Left lung (tissue), 10 donors: ENCODE measurements around the gene SLC39A2. TPM values are rescaled to one million over a fixed set of nuclear protein-coding genes. Genes with fewer than 3 reads are reported as not detected.

Experiments
- ATAC-seq: fragments of 200-7000 bp; cut with Tn5 transposase; one replicate; pipeline ENCODE4 v1.9.1; 2020; ENCODE audit warnings: moderate library complexity
- DNase-seq, 4 donors: peaks; one replicate each; pipeline ENCODE4 v3.0.0-alpha.2; 2013 to 2020
- H3K27ac ChIP-seq, 2 donors: fragments of 200-600 bp; sonication (generic) in 1 of 2; one replicate each; pipeline versions ENCODE4 v1.5.0 to v1.8.0; 2020 to 2021
- H3K27me3 ChIP-seq, 2 donors: fragments of 200-600 bp; sonication (generic) in 1 of 2; one replicate each; pipeline versions ENCODE4 v1.5.0 to v1.8.0; 2020 to 2021
- H3K36me3 ChIP-seq, 2 donors: fragments of 200-600 bp; sonication (generic) in 1 of 2; one replicate each; pipeline versions ENCODE4 v1.5.0 to v1.8.0; 2020 to 2021
- H3K4me1 ChIP-seq, 2 donors: fragments of 200-600 bp; one replicate each; pipeline ENCODE4 v1.8.0; 2021
- H3K4me3 ChIP-seq, 2 donors: fragments of 200-600 bp; sonication (generic) in 1 of 2; one replicate each; pipeline versions ENCODE4 v1.5.0 to v1.8.0; 2020 to 2021; ENCODE audit warnings: mild to moderate bottlenecking in 1 of 2
- H3K9me3 ChIP-seq, 2 donors: fragments of 200-600 bp; sonication (generic) in 1 of 2; one replicate each; pipeline versions ENCODE4 v1.5.0 to v1.8.0; 2020 to 2021
- CTCF ChIP-seq, 2 donors: fragments of 200-600 bp; sonication (generic) in 1 of 2; IDR thresholded peaks; one replicate each; pipeline versions ENCODE4 v1.5.0 to v1.8.0; 2021; ENCODE audit warnings: antibody characterized with exemption in 2 of 2
- intact Hi-C, 2 donors: fragments of 100-400 bp; cut with DNase I; formaldehyde crosslinking; loops; one replicate each; pipeline versions ENCODE4 v1.11.2 to v1.14.2; 2022
- polyA plus RNA-seq, 6 donors: library from polyadenylated mRNA; unstranded; fragments of 120-200 nt; gene quantifications; one replicate each; pipeline ENCODE4 v1.2.1, GENCODE V29; 2013; ENCODE audit not compliant: insufficient read length in 6 of 6
- total RNA-seq, 2 donors: library from RNA; stranded (reverse); fragmentation: NEBNext Ultra II Directional; extraction: Animal tissue kit (Norgen Biotek cat#: 25700); gene quantifications; one replicate each; pipeline ENCODE4 v1.2.1, GENCODE V29; 2021
- donor health status: DM: no; HTN: yes; CAD: no.
- donor health status: DM: no; HTN: no; CAD: no.

Gene SLC39A2
- total and polyA plus RNA-seq, 8 donors = 0.10 to 0.50 (median 0.28) TPM; not detected in 2

GRCh38 chr14:20988717-20989470 lies 10.2 kb upstream of the SLC39A2 start:
- peak overlapping the region; percentile 87 to 88 for H3K27ac ChIP-seq
- H3K36me3 ChIP-seq = peaks cover 0 to 23% of the 10 kb centered on the region in 2 donors
- H3K4me1 ChIP-seq = peaks cover 13 to 54% of the 10 kb centered on the region in 2 donors
- ATAC-seq (no peak), DNase-seq (no peak)
- H3K4me3 ChIP-seq = peak overlapping the region; percentile 68 to 91
- no peaks in the 10 kb centered on the region for H3K9me3 ChIP-seq
- intact Hi-C loops = no loop called here
- no peaks in the 10 kb centered on the region for H3K27me3 ChIP-seq
- no peak for TF ChIP-seq CTCF (IDR thresholded peaks at IDR 0.05)

- Histone ChIP-seq H3K27ac (peak overlapping the region; percentile 87 to 88), H3K4me3 (peak overlapping the region; percentile 68 to 91), H3K36me3 (peaks cover 0 to 28% of the 10 kb centered on the region in 2 donors), H3K27me3 (no peaks in the 10 kb centered on the region), H3K4me1 (peaks cover 13 to 54% of the 10 kb centered on the region in 2 donors), H3K9me3 (no peaks in the 10 kb centered on the region)
- DNase-seq = no peak
- TF ChIP-seq CTCF (IDR thresholded peaks at IDR 0.05) = no peak
- ATAC-seq = no peak
- intact Hi-C loops = no loop called here
These were observed 9.7 kb upstream of the SLC39A2 start for GRCh38 chr14:20989471-20989786.

- intact Hi-C loops = no loop called here
- TF ChIP-seq CTCF (IDR thresholded peaks at IDR 0.05) = no peak
- H3K27ac ChIP-seq = peak within 1 kb of the TSS; percentile 87 to 88
- peak; percentile 93 for ATAC-seq
- H3K9me3 ChIP-seq = no peaks in the 10 kb centered on the region
- H3K4me3 ChIP-seq = peak within 1 kb of the TSS; percentile 68 to 91
- no peaks in the 10 kb centered on the region for H3K27me3 ChIP-seq
- DNase-seq = peak; percentile 91 to 97 (median 92)
- peaks cover 13 to 54% of the 10 kb centered on the region in 2 donors for H3K4me1 ChIP-seq
- peaks cover 0 to 34% of the 10 kb centered on the region in 2 donors for H3K36me3 ChIP-seq
These were observed 9.1 kb upstream of the SLC39A2 start, which contains the start of gene METTL17 for GRCh38 chr14:20989787-20990600. Gene METTL17, plus strand, starts transcription at chr14:20989980. Its CDS starts 23 bp downstream, at chr14:20990003.

GRCh38 chr14:20996521-20996920 lies 2.6 kb upstream of the SLC39A2 start:
- no peak for ATAC-seq
- Histone ChIP-seq H3K27me3 (no peaks in the 10 kb centered on the region), H3K4me1 (peaks cover 2 to 5% of the 10 kb centered on the region in 2 donors), H3K27ac (no peak overlapping the region), H3K9me3 (no peaks in the 10 kb centered on the region), H3K4me3 (no peak overlapping the region), H3K36me3 (peaks cover 0 to 65% of the 10 kb centered on the region in 2 donors)
- no peak for TF ChIP-seq CTCF (IDR thresholded peaks at IDR 0.05)
- intact Hi-C loops = no loop called here
- peak in 1 of 4 donors; percentile 63 for DNase-seq

- intact Hi-C loops = no loop called here
- Histone ChIP-seq H3K27ac (no peak overlapping the region), H3K36me3 (peaks cover 0 to 59% of the 10 kb centered on the region in 2 donors), H3K27me3 (no peaks in the 10 kb centered on the region), H3K4me3 (no peak overlapping the region), H3K9me3 (no peaks in the 10 kb centered on the region), H3K4me1 (no peaks in the 10 kb centered on the region)
- DNase-seq = no peak
- ATAC-seq = no peak
- TF ChIP-seq CTCF (IDR thresholded peaks at IDR 0.05) = no peak
These were observed 2.0 kb upstream of the SLC39A2 start for GRCh38 chr14:20997115-20997514.
